Adrenal gland (tissue), 5 donors: ENCODE data around the gene NACC2.

ENCODE experiments used
- POLR2A ChIP-seq, 2 donors: fragments of 450-650 bp; IDR thresholded peaks; one replicate each; pipeline ENCODE4 v1.6.1; 2017; ENCODE audit warnings: antibody characterized with exemption in 2 of 2, mild to moderate bottlenecking in 2 of 2, moderate library complexity in 1 of 2
- TF ChIP-seq, protein P1 (sequence below), 6 experiments: fragments of 450-650 bp in 4 of 6; fragments of 200-600 bp in 2 of 6; sonication (generic) in 1 of 6; IDR thresholded peaks; 1 replicate in 5 of 6; 2 replicates in 1 of 6; pipeline versions ENCODE4 v1.5.1 to v1.8.0; 2016 to 2021; ENCODE audit warnings: antibody characterized with exemption in 6 of 6, mild to moderate bottlenecking in 2 of 6, moderate library complexity in 1 of 6
- donor health status: DM: no; HTN: no; CAD: no.

GRCh38 chr9:136045595-136046553 is 49.2 kb downstream of the NACC2 start:
- TF ChIP-seq, protein P1, sequence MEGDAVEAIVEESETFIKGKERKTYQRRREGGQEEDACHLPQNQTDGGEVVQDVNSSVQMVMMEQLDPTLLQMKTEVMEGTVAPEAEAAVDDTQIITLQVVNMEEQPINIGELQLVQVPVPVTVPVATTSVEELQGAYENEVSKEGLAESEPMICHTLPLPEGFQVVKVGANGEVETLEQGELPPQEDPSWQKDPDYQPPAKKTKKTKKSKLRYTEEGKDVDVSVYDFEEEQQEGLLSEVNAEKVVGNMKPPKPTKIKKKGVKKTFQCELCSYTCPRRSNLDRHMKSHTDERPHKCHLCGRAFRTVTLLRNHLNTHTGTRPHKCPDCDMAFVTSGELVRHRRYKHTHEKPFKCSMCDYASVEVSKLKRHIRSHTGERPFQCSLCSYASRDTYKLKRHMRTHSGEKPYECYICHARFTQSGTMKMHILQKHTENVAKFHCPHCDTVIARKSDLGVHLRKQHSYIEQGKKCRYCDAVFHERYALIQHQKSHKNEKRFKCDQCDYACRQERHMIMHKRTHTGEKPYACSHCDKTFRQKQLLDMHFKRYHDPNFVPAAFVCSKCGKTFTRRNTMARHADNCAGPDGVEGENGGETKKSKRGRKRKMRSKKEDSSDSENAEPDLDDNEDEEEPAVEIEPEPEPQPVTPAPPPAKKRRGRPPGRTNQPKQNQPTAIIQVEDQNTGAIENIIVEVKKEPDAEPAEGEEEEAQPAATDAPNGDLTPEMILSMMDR (IDR thresholded peaks at IDR 0.05): no peak
- no peak for TF ChIP-seq POLR2A (IDR thresholded peaks at IDR 0.05)
